GM12878 (cell line): ENCODE results near the gene FAM118B. TPM values are rescaled to one million over a fixed set of nuclear protein-coding genes. Genes with fewer than 3 reads are reported as not detected.

ENCODE experiments used
- ATAC-seq: fragments of 200-7000 bp; cut with Tn5 transposase; 3 replicates; pipeline ENCODE4 v1.9.1; 2020; ENCODE audit warnings: mild to moderate bottlenecking, moderate library complexity
- BruUV-seq: library from RNA; stranded (reverse); fragments of 400-500 nt; replicated peaks from 2 replicates; lab custom pipeline; 2021; lab: Mats Ljungman, UMichigan
- CTCF ChIA-PET: fragments of 300-600 bp; sonication (Branson Sonifier 250); formaldehyde crosslinking; extraction: SDS; loops from one replicate; lab custom pipeline; 2021; ENCODE audit warnings: inconsistent platforms; lab: Yijun Ruan, JAX
- POLR2A ChIA-PET: fragments of 350-600 bp; formaldehyde crosslinking; extraction: SDS; loops from one replicate; lab custom pipeline; 2021; ENCODE audit warnings: inconsistent platforms; lab: Charles Lee
- RAD21 ChIA-PET: fragments of 300-600 bp; sonication (Branson Sonifier 250); formaldehyde crosslinking; loops from one replicate; lab custom pipeline; 2023; ENCODE audit warnings: antibody characterized with exemption; ENCODE audit not compliant: unreplicated experiment; lab: Charles Lee
- SMC1A ChIA-PET: fragments of 300-600 bp; sonication (Branson Sonifier 250); formaldehyde crosslinking; loops from one replicate; lab custom pipeline; 2023; ENCODE audit not compliant: unreplicated experiment, uncharacterized antibody; lab: Charles Lee
- DNase-seq: peaks from one replicate; pipeline ENCODE4 v3.0.0-alpha.2; 2011; ENCODE audit warnings: low read depth, low spot score
- FAIRE-seq: peaks from 3 replicates; lab custom pipeline; 2011; peaks lifted over from hg19 to GRCh38; lab: Jason Lieb, UNC
- H2AFZ ChIP-seq: 2 replicates; pipeline ENCODE4 v1.6.0; 2011; ENCODE audit warnings: low read depth, low read length, control low read depth; ENCODE audit not compliant: control insufficient read depth
- H3K27ac ChIP-seq: 2 replicates; pipeline ENCODE4 v1.5.1; 2011; ENCODE audit warnings: control low read depth; ENCODE audit not compliant: control insufficient read depth, insufficient read depth
- H3K27me3 ChIP-seq, 2 experiments: replicated peaks in 1 of 2; 2 replicates each; pipeline versions ENCODE4 v1.6.0 to v1.6.1; 2011; ENCODE audit warnings: low read length in 1 of 2; ENCODE audit not compliant: control insufficient read depth in 2 of 2, insufficient read depth in 2 of 2
- H3K36me3 ChIP-seq, 2 experiments: 2 replicates each; pipeline ENCODE4 v1.5.1; 2011; ENCODE audit warnings: low read length in 1 of 2; ENCODE audit not compliant: control insufficient read depth in 2 of 2, insufficient read depth in 2 of 2
- H3K4me1 ChIP-seq: 2 replicates; pipeline ENCODE4 v1.6.1; 2011; ENCODE audit warnings: mild to moderate bottlenecking, low read length, moderate library complexity, mixed read lengths; ENCODE audit not compliant: control insufficient read depth, insufficient read depth
- H3K4me2 ChIP-seq: 2 replicates; pipeline ENCODE4 v1.6.0; 2011; ENCODE audit warnings: control low read depth; ENCODE audit not compliant: control insufficient read depth, insufficient read depth
- H3K4me3 ChIP-seq: fragments of 200-600 bp; sonication (generic); 2 replicates; pipeline ENCODE4 v1.5.1; 2016
- H3K79me2 ChIP-seq: 2 replicates; pipeline ENCODE4 v1.6.0; 2011; ENCODE audit warnings: low read length; ENCODE audit not compliant: control insufficient read depth, insufficient read depth
- H3K9ac ChIP-seq: 2 replicates; pipeline ENCODE4 v1.8.0; 2011; ENCODE audit warnings: low read length, control low read depth, mixed read lengths; ENCODE audit not compliant: control insufficient read depth, insufficient read depth
- H3K9me3 ChIP-seq: replicated peaks from 3 replicates; pipeline ENCODE4 v1.5.1; 2011; ENCODE audit warnings: mild to moderate bottlenecking, low read length; ENCODE audit not compliant: control insufficient read depth, insufficient read depth
- H4K20me1 ChIP-seq: 2 replicates; pipeline ENCODE4 v1.6.0; 2011; ENCODE audit not compliant: control insufficient read depth, insufficient read depth
- ATF7 ChIP-seq: fragments of 450-650 bp; IDR thresholded peaks from 2 replicates; pipeline ENCODE4 v1.6.1; 2016; ENCODE audit warnings: low read depth, mild to moderate bottlenecking
- CHD4 ChIP-seq: fragments of 200-600 bp; sonication (generic); IDR thresholded peaks from 2 replicates; pipeline ENCODE4 v1.6.1; 2016; ENCODE audit warnings: mild to moderate bottlenecking
- ESRRA ChIP-seq: IDR thresholded peaks from 2 replicates; pipeline ENCODE4 v1.6.1; 2012; ENCODE audit warnings: mild to moderate bottlenecking, low read length, improper control_type of control experiment
- FOXM1 ChIP-seq: IDR thresholded peaks from 2 replicates; pipeline ENCODE4 v1.6.1; 2012; ENCODE audit warnings: low read depth, mild to moderate bottlenecking, inconsistent platforms, low read length, moderate library complexity
- KLF5 ChIP-seq: fragments of 450-650 bp; IDR thresholded peaks from 2 replicates; pipeline ENCODE4 v1.6.1; 2014; ENCODE audit warnings: mild to moderate bottlenecking; ENCODE audit not compliant: partially characterized antibody
- NBN ChIP-seq: fragments of 450-650 bp; IDR thresholded peaks from 2 replicates; pipeline ENCODE4 v1.6.1; 2016
- NFIC ChIP-seq: IDR thresholded peaks from 2 replicates; pipeline ENCODE4 v1.6.1; 2012; ENCODE audit warnings: low read depth, mild to moderate bottlenecking, inconsistent platforms, low read length, moderate library complexity
- NR2C2 ChIP-seq: IDR thresholded peaks from 2 replicates; pipeline ENCODE4 v1.6.1; 2011; ENCODE audit warnings: borderline replicate concordance, low read depth; ENCODE audit not compliant: control insufficient read depth, insufficient read length
- NR2F1 ChIP-seq: fragments of 450-650 bp; conservative IDR thresholded peaks from 2 replicates; pipeline ENCODE4 v1.6.1; 2017; ENCODE audit warnings: mild to moderate bottlenecking
- POLR2AphosphoS5 ChIP-seq: IDR thresholded peaks from 2 replicates; pipeline ENCODE4 v1.6.1; 2011; ENCODE audit warnings: mild to moderate bottlenecking, low read length, inconsistent platforms
- SMAD1 ChIP-seq: fragments of 450-650 bp; IDR thresholded peaks from 2 replicates; pipeline ENCODE4 v1.6.1; 2018; ENCODE audit warnings: mild to moderate bottlenecking, low read depth; ENCODE audit not compliant: partially characterized antibody
- SUZ12 ChIP-seq: fragments of 200-600 bp; sonication (generic); IDR thresholded peaks from one replicate; pipeline ENCODE4 v1.6.1; 2018; ENCODE audit warnings: antibody characterized with exemption, mild to moderate bottlenecking; ENCODE audit not compliant: unreplicated experiment
- WGBS: methylation state at CpG from one replicate; pipeline ENCODE4 v1.1.6; 2016; ENCODE audit warnings: low lambda C conversion rate; ENCODE audit not compliant: insufficient replicate concordance, insufficient coverage; ENCODE audit errors: missing lambda C conversion rate; 5-methylcytosine and 5-hydroxymethylcytosine counted together
- in situ Hi-C: fragments of 300-500 bp; cut with MboI; formaldehyde crosslinking; loops from 9 replicates; pipeline ENCODE4 v1.14.3; 2018; ENCODE audit warnings: mixed read lengths
- intact Hi-C: fragments of 100-400 bp; cut with micrococcal nuclease; formaldehyde crosslinking; loops from one replicate; pipeline ENCODE4 v1.14.2; 2022; ENCODE audit not compliant: unreplicated experiment
- polyA plus RNA-seq, 11 experiments: library from polyadenylated mRNA; depleted of rRNA in 4 of 11; unstranded in 6 of 11; stranded (reverse) in 5 of 11; fragments of >200 nt; fragmentation: Nextera tagmentation in 4 of 11; fragmentation: Illumina TruSeq in 1 of 11; extraction: Ambion mirVana in 4 of 11; extraction: Trizol in 1 of 11; gene quantifications; 1 replicate in 1 of 11; 2 replicates in 10 of 11; pipeline versions ENCODE4 v1.2.1 to v1.2.3, GENCODE V29; 2011 to 2016; ENCODE audit warnings: inconsistent platforms in 2 of 11, missing spikeins in 2 of 11, low read depth in 1 of 11
- total RNA-seq, 4 experiments: library from RNA; depleted of rRNA in 3 of 4; stranded (reverse); fragments of >200 nt in 3 of 4; fragmentation: Illumina TruSeq in 1 of 4; extraction: Trizol in 1 of 4; gene quantifications; 2 replicates each; pipeline versions ENCODE4 v1.2.1 to v1.2.3, GENCODE V29; 2013 to 2021
- TF ChIP-seq, protein P1 (sequence below): fragments of 450-650 bp; formaldehyde crosslinking; IDR thresholded peaks from 2 replicates; pipeline ENCODE4 v1.4.0; 2022; ENCODE audit warnings: mild to moderate bottlenecking, moderate library complexity
- TF ChIP-seq, protein P2 (sequence below): IDR thresholded peaks from 2 replicates; pipeline ENCODE4 v1.6.1; 2011; ENCODE audit warnings: low read depth, low read length, improper control_type of control experiment, borderline replicate concordance
- TF ChIP-seq, protein P3 (sequence below): fragments of 450-650 bp; IDR thresholded peaks from 2 replicates; pipeline ENCODE4 v1.6.1; 2016; ENCODE audit warnings: mild to moderate bottlenecking

Gene FAM118B
- total and polyA plus RNA-seq, 10 of the 15 experiments (the other 5 are each of a cell fraction or from before 2014, with no cell fraction given) = 12.8 to 29.7 (median 16.5) TPM

DNA sequence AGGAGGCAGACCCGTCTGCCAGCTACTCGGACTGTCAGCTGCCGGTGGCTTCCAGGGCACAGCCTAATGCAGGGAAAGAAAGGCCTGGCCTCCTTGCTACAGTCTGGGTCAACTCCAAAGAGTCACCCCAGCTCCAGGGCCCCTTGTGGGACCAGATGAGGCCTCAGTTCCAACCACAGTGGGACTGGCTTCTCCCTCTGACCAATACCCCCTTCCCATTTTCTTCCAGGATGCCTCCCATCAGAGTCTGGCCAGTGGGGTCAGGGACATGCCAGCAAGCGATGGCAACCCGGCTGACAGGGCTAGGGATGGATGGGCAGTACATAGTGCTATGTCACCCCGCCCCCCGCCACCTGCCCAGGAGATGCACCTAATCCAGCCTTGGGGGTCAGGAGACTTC lies 36.8 kb upstream of the FAM118B start (continued):
- TF ChIP-seq ATF7 (no peak), NBN (no peak), POLR2AphosphoS5 (no peak), KLF5 (no peak), CHD4 (no peak), FOXM1 (no peak)
- TF ChIP-seq, protein P1, sequence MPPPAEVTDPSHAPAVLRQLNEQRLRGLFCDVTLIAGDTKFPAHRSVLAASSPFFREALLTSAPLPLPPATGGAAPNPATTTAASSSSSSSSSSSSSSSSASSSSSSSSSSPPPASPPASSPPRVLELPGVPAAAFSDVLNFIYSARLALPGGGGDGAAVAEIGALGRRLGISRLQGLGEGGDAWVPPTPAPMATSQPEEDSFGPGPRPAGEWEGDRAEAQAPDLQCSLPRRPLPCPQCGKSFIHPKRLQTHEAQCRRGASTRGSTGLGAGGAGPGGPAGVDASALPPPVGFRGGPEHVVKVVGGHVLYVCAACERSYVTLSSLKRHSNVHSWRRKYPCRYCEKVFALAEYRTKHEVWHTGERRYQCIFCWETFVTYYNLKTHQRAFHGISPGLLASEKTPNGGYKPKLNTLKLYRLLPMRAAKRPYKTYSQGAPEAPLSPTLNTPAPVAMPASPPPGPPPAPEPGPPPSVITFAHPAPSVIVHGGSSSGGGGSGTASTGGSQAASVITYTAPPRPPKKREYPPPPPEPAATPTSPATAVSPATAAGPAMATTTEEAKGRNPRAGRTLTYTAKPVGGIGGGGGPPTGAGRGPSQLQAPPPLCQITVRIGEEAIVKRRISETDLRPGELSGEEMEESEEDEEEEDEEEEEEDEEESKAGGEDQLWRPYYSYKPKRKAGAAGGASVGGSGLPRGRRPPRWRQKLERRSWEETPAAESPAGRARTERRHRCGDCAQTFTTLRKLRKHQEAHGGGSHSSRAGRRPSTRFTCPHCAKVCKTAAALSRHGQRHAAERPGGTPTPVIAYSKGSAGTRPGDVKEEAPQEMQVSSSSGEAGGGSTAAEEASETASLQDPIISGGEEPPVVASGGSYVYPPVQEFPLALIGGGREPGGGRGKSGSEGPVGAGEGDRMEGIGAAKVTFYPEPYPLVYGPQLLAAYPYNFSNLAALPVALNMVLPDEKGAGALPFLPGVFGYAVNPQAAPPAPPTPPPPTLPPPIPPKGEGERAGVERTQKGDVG (CRISPR knock-in tag) = no peak

DNA sequence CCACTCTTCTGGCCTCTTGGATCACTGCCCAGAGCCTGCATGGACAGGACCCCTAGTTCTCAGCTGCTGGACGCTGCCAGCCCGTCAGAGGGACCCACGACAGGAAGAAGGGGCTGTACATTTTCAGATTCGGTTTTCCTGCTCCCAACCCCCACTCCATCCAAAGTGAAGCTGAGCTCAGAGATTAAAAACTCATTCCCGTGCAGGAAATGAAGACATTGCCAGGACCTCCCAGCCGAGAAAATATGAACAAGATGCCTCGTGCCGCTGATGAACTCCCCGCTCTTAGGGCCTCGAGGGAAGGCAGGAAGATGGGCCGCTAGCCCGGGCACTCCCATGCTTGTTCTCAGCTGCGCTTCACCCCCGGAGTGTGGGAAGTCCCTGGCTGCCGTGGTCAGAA lies 36.2 kb upstream of the FAM118B start:
- Histone ChIP-seq H2AFZ (no peak overlapping the region), H3K27me3 (no peaks in the 10 kb centered on the region), H3K9me3 (no peaks in the 10 kb centered on the region), H3K4me3 (no peak overlapping the region), H3K27ac (no peak overlapping the region), H3K36me3 (no peaks in the 10 kb centered on the region), H3K79me2 (no peaks in the 10 kb centered on the region), H4K20me1 (no peaks in the 10 kb centered on the region), H3K4me2 (no peak overlapping the region), H3K4me1 (no peaks in the 10 kb centered on the region; the same call in 1 of the 2 replicates), H3K9ac (no peak overlapping the region)
- WGBS = 62% methylated on average over 15 of the region's 15 CpGs
- no peak for ATAC-seq
- BruUV-seq = no TSS peak
- DNase-seq = no peak
- no peak for FAIRE-seq
- SMC1A ChIA-PET = no interaction called here
- RAD21 ChIA-PET = no interaction called here
- intact Hi-C loops = no loop called here
- TF ChIP-seq ATF7 = no peak
- TF ChIP-seq, protein P2, sequence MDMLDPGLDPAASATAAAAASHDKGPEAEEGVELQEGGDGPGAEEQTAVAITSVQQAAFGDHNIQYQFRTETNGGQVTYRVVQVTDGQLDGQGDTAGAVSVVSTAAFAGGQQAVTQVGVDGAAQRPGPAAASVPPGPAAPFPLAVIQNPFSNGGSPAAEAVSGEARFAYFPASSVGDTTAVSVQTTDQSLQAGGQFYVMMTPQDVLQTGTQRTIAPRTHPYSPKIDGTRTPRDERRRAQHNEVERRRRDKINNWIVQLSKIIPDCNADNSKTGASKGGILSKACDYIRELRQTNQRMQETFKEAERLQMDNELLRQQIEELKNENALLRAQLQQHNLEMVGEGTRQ = no peak
- TF ChIP-seq NR2F1 = no peak
- TF ChIP-seq NR2C2 = no peak
- TF ChIP-seq, protein P3, sequence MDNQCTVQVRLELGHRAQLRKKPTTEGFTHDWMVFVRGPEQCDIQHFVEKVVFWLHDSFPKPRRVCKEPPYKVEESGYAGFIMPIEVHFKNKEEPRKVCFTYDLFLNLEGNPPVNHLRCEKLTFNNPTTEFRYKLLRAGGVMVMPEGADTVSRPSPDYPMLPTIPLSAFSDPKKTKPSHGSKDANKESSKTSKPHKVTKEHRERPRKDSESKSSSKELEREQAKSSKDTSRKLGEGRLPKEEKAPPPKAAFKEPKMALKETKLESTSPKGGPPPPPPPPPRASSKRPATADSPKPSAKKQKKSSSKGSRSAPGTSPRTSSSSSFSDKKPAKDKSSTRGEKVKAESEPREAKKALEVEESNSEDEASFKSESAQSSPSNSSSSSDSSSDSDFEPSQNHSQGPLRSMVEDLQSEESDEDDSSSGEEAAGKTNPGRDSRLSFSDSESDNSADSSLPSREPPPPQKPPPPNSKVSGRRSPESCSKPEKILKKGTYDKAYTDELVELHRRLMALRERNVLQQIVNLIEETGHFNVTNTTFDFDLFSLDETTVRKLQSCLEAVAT = no peak
- TF ChIP-seq ESRRA = no peak
- no peak for TF ChIP-seq SMAD1
- TF ChIP-seq SUZ12 = no peak
- no peak for TF ChIP-seq NFIC
- POLR2A ChIA-PET = no interaction called here
- CTCF ChIA-PET = no interaction called here
- in situ Hi-C loops = no loop called here
